NT2/D1 (cell line): ENCODE results near the gene TSPAN5.

Source experiments
- SUZ12 ChIP-seq: IDR thresholded peaks from 2 replicates; pipeline ENCODE4 v1.6.1; 2011; ENCODE audit not compliant: insufficient read length, insufficient read depth; ENCODE audit errors: extremely low read depth
- YY1 ChIP-seq: IDR thresholded peaks from 2 replicates; pipeline ENCODE4 v1.6.1; 2011; ENCODE audit not compliant: insufficient read length, insufficient read depth
- ZNF274 ChIP-seq: IDR thresholded peaks from 2 replicates; pipeline ENCODE4 v1.6.1; 2011; ENCODE audit warnings: mild to moderate bottlenecking, low read depth, low read length

DNA sequence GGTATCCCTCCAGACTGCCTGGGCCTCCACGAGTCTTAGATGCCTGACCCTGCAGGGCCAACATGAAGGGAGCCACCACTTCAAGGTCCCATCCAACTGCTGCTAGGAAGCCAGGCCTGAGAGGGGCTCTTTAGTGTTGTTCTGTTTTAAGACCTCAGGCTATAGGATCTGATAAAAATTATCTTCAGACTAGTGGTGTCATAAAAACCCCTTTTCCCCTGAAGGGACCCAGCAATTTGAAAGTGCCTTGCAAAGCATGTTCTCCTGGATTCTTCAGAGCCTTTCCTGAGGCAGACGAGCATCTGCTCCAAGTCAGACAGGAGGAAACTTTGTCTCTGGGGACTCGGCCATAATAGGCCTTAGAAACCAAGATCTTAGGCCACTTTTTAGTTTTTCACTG lies 26.9 kb downstream of the TSPAN5 start:
- TF ChIP-seq ZNF274 (no peak), SUZ12 (no peak), YY1 (no peak)
